Trophoblast cell (in vitro differentiated cells and primary cell): ENCODE data around the gene GET3. TPM values are rescaled to one million over a fixed set of nuclear protein-coding genes. Genes with fewer than 3 reads are reported as not detected.

Experiments used
- DNase-seq, 2 donors: peaks; one replicate each; pipeline ENCODE4 v3.0.0-alpha.2; 2016
- H2AFZ ChIP-seq: 2 replicates; pipeline ENCODE4 v1.6.1; 2013; ENCODE audit warnings: low read length, moderate library complexity, mild to moderate bottlenecking; ENCODE audit not compliant: insufficient read depth, poor library complexity
- H2AK5ac ChIP-seq: 2 replicates; pipeline ENCODE4 v1.6.1; 2013; ENCODE audit warnings: mild to moderate bottlenecking, low read length
- H2BK120ac ChIP-seq: 2 replicates; pipeline ENCODE4 v1.6.1; 2013; ENCODE audit warnings: low read length, mild to moderate bottlenecking, moderate library complexity; ENCODE audit not compliant: insufficient read depth, poor library complexity
- H2BK12ac ChIP-seq: 2 replicates; pipeline ENCODE4 v1.6.1; 2013; ENCODE audit warnings: mild to moderate bottlenecking, low read length, moderate library complexity
- H2BK5ac ChIP-seq: 2 replicates; pipeline ENCODE4 v1.6.1; 2013; ENCODE audit warnings: low read length, low read depth, moderate library complexity, mild to moderate bottlenecking; ENCODE audit not compliant: poor library complexity
- H3K14ac ChIP-seq: 2 replicates; pipeline ENCODE4 v1.6.1; 2013; ENCODE audit warnings: mild to moderate bottlenecking, low read length
- H3K18ac ChIP-seq: 2 replicates; pipeline ENCODE4 v1.6.1; 2013; ENCODE audit warnings: mild to moderate bottlenecking, low read length
- H3K23ac ChIP-seq: 2 replicates; pipeline ENCODE4 v1.6.1; 2013; ENCODE audit warnings: low read length
- H3K27ac ChIP-seq: 2 replicates; pipeline ENCODE4 v1.5.1; 2013; ENCODE audit warnings: low read depth, mild to moderate bottlenecking, inconsistent platforms, low read length, moderate library complexity
- H3K27me3 ChIP-seq: 2 replicates; pipeline ENCODE4 v1.6.1; 2013; ENCODE audit warnings: inconsistent platforms, mild to moderate bottlenecking, low read length, moderate library complexity; ENCODE audit not compliant: insufficient read depth
- H3K36me3 ChIP-seq, 2 experiments: 1 replicate in 1 of 2; 2 replicates in 1 of 2; pipeline ENCODE4 v1.6.1; 2013; ENCODE audit warnings: low read length in 2 of 2, mild to moderate bottlenecking in 2 of 2, moderate library complexity in 1 of 2; ENCODE audit not compliant: insufficient read depth in 2 of 2, control insufficient read depth in 1 of 2
- H3K4ac ChIP-seq: 2 replicates; pipeline ENCODE4 v1.6.1; 2013; ENCODE audit warnings: low read depth, mild to moderate bottlenecking, low read length, moderate library complexity
- H3K4me1 ChIP-seq, 2 experiments: 1 replicate in 1 of 2; 2 replicates in 1 of 2; pipeline ENCODE4 v1.6.1; 2013; ENCODE audit warnings: low read length in 2 of 2, mild to moderate bottlenecking in 2 of 2, moderate library complexity in 1 of 2; ENCODE audit not compliant: insufficient read depth in 2 of 2, control insufficient read depth in 1 of 2
- H3K4me2 ChIP-seq: 2 replicates; pipeline ENCODE4 v1.6.1; 2013; ENCODE audit warnings: inconsistent platforms, mild to moderate bottlenecking, low read length, moderate library complexity
- H3K4me3 ChIP-seq: 2 replicates; pipeline ENCODE4 v1.5.1; 2013; ENCODE audit warnings: mild to moderate bottlenecking, low read depth, low read length, inconsistent platforms
- H3K79me1 ChIP-seq: one replicate; pipeline ENCODE4 v1.6.1; 2013; ENCODE audit warnings: low read length
- H3K79me2 ChIP-seq: 2 replicates; pipeline ENCODE4 v1.6.1; 2013; ENCODE audit warnings: low read length, mild to moderate bottlenecking; ENCODE audit not compliant: control insufficient read depth, insufficient read depth, poor library complexity
- H3K9ac ChIP-seq: 2 replicates; pipeline ENCODE4 v1.6.1; 2013; ENCODE audit warnings: mild to moderate bottlenecking, low read length
- H3K9me3 ChIP-seq: 2 replicates; pipeline ENCODE4 v1.6.1; 2013; ENCODE audit warnings: low read depth, mild to moderate bottlenecking, control low read depth, inconsistent platforms, low read length; ENCODE audit not compliant: insufficient read depth
- H4K12ac ChIP-seq: 2 replicates; pipeline ENCODE4 v1.6.1; 2013; ENCODE audit warnings: low read depth, mild to moderate bottlenecking, low read length, moderate library complexity
- H4K8ac ChIP-seq: 2 replicates; pipeline ENCODE4 v1.6.1; 2013; ENCODE audit warnings: low read depth, mild to moderate bottlenecking, low read length, moderate library complexity
- H4K91ac ChIP-seq: one replicate; pipeline ENCODE4 v1.6.1; 2013; ENCODE audit warnings: low read depth, mild to moderate bottlenecking, low read length, moderate library complexity
- WGBS: extraction: QIAGEN DNeasy Blood & Tissue Kit; methylation state at CpG from one replicate; pipeline ENCODE4 v1.1.7; 2013; ENCODE audit warnings: missing lambda C conversion rate; ENCODE audit not compliant: insufficient read length, insufficient coverage; ENCODE audit errors: extremely low coverage; 5-methylcytosine and 5-hydroxymethylcytosine counted together
- polyA plus RNA-seq: library from polyadenylated mRNA; stranded (reverse); fragments of 200-250 nt; gene quantifications from 2 replicates; pipeline ENCODE4 v1.2.3, GENCODE V29; 2013

Gene GET3
- 54.8 and 55.0 TPM in 2 replicates for polyA plus RNA-seq

DNA sequence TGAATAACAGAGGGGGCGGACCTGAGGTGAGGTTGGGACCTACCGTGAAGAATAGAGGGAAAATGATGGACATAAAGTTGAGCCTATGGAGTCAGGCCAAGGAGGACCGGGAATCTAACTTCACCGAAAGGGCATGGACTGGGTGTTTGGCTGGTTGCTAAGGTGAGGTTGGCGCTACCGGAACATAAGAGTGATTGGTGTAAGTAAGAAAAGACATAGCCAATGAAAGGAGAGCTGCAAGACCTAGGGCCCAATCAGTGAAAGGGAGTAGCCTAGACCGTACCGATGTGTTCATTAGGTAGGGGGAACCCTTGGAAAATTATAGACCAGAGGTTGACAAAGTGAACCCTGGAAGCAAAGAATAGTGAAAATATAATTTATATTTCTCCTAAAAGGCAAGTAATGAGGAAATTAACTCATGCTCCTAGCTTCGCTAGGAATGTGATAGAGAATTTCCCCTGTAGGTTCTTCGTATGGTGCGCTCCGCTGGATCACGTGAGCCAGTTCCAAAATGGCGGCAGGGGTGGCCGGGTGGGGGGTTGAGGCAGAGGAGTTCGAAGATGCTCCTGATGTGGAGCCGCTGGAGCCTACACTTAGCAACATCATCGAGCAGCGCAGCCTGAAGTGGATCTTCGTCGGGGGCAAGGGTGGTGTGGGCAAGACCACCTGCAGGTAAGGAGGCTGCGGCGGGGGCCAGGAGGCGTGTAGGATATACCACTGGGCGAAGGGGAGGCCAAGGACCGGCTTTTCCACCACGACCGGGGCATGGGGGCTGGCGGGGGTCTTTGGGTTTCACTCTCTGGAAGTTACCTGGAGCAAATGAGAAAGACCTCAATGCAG, at the start of gene GET3:
GET3 (plus strand) TSS at position 503 of the 840 bp plus-strand sequence; CDS start at position 512, 9 bp downstream.
- Histone ChIP-seq H2BK120ac (no peak within 1 kb of the TSS), H3K4me1 (peaks cover 8 to 18% of the 10 kb centered on the region in 2 experiments), H4K8ac (peak within 1 kb of the TSS; percentile 95), H3K4ac (peak within 1 kb of the TSS; percentile 53), H2AFZ (peak within 1 kb of the TSS; percentile 85), H3K27ac (peak within 1 kb of the TSS; percentile 71), H4K12ac (peak within 1 kb of the TSS; percentile 94), H3K79me1 (peaks cover 11% of the 10 kb centered on the region), H2AK5ac (peak within 1 kb of the TSS; percentile 89), H3K14ac (peak within 1 kb of the TSS; percentile 77), H3K4me3 (peak within 1 kb of the TSS; percentile 97), H3K18ac (peak within 1 kb of the TSS; percentile 71), H3K36me3 (peaks cover 14 to 21% of the 10 kb centered on the region in 2 experiments), H2BK5ac (peak within 1 kb of the TSS; percentile 67), H4K91ac (peak within 1 kb of the TSS; percentile 83), H3K9me3 (peaks cover 2% of the 10 kb centered on the region), H3K4me2 (peak within 1 kb of the TSS; percentile 76), H2BK12ac (no peak within 1 kb of the TSS), H3K79me2 (peaks cover 24% of the 10 kb centered on the region), H3K9ac (peak within 1 kb of the TSS; percentile 86), H3K23ac (no peak within 1 kb of the TSS), H3K27me3 (no peaks in the 10 kb centered on the region)
- DNase-seq, result peak; percentile 99
- no CpG with 5 or more reads among the region's 29 CpGs for WGBS

DNA sequence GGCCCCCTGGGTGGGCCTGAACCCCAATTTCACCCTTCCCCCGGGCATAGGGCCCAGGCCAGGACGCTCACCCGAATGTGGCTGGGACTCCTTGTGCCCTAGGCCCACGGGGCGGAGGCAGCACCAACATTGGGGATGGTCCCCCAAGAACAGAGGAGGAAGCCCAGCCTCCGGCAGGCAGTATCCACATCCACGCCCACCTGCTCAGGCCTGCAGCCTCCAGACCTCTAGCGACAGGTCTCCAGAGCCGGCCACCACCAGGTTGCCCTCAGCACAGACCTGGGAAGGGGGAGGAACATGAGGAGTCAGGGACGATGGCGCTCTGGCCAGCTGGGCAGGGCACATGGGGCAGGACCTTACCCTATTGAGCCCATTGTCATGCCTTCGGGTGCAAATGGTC, 48.3 kb upstream of the GET3 start:
- H3K79me2 ChIP-seq, result no peaks in the 10 kb centered on the region
- H3K4ac ChIP-seq, result no peak overlapping the region
- no peak overlapping the region for H4K91ac ChIP-seq
- no peak for DNase-seq
- H2BK12ac ChIP-seq, result no peak overlapping the region
- no peak overlapping the region for H3K9ac ChIP-seq
- no peak overlapping the region for H3K18ac ChIP-seq
- H4K8ac ChIP-seq, result no peak overlapping the region
- no peak overlapping the region for H2BK120ac ChIP-seq
- H3K79me1 ChIP-seq, result no peaks in the 10 kb centered on the region
- no peaks in the 10 kb centered on the region for H3K27me3 ChIP-seq
- no peak overlapping the region for H2AK5ac ChIP-seq
- no peak overlapping the region for H2BK5ac ChIP-seq
- H3K27ac ChIP-seq, result no peak overlapping the region
- H3K36me3 ChIP-seq, result peaks cover 9 to 10% of the 10 kb centered on the region in 2 experiments
- no peak overlapping the region for H3K14ac ChIP-seq
- H4K12ac ChIP-seq, result no peak overlapping the region
- H3K4me1 ChIP-seq, result no peaks in the 10 kb centered on the region
- peaks cover 3% of the 10 kb centered on the region for H3K9me3 ChIP-seq
- no peak overlapping the region for H3K4me3 ChIP-seq
- no peak overlapping the region for H3K23ac ChIP-seq
- H2AFZ ChIP-seq, result no peak overlapping the region
- WGBS, result no CpG with 5 or more reads among the region's 12 CpGs
- H3K4me2 ChIP-seq, result no peak overlapping the region

DNA sequence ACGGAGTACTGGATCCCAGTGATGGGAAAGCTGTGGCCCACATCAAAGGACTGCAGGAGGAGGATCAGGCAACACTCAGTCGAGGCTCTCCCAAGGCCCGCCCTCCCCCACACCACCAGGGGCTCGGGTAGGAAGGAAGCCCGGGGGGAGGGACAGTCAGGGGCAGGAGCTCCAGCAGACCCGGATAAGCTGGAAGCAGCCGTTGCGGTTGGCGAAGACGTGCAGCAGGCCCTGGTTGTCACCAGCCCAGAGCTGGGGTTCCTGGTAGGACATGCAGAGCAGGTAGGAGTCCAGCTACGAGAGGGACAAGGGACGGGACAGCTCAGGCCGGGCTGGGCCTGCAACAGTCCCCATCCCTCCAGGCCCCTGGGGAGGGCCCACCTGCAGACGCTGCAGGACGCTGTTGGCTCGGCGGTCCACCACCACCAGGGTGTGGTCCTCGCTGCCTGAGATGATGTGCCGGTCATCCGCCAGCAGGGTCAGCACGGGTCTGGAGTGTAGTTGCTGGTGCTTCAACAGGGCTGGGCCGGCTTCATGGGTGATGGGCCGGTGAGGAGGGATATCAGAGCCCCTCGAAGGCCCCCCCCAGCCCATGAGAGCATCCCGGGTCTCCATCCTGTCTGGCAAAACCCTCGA, 47.6 kb upstream of the GET3 start:
- Histone ChIP-seq H2AK5ac (no peak overlapping the region), H3K23ac (no peak overlapping the region), H2AFZ (no peak overlapping the region), H3K27me3 (no peaks in the 10 kb centered on the region), H3K14ac (no peak overlapping the region), H4K8ac (no peak overlapping the region), H3K4me3 (no peak overlapping the region), H2BK5ac (no peak overlapping the region), H3K79me1 (no peaks in the 10 kb centered on the region), H4K91ac (no peak overlapping the region), H3K79me2 (no peaks in the 10 kb centered on the region), H3K4me1 (no peaks in the 10 kb centered on the region), H3K27ac (no peak overlapping the region), H2BK12ac (no peak overlapping the region), H3K9me3 (peaks cover 3% of the 10 kb centered on the region), H3K4me2 (no peak overlapping the region), H3K18ac (no peak overlapping the region), H3K9ac (no peak overlapping the region), H3K4ac (no peak overlapping the region), H4K12ac (no peak overlapping the region), H2BK120ac (no peak overlapping the region), H3K36me3 (peaks cover 9 to 10% of the 10 kb centered on the region in 2 experiments)
- WGBS, result no CpG with 5 or more reads among the region's 26 CpGs
- DNase-seq, result no peak

DNA sequence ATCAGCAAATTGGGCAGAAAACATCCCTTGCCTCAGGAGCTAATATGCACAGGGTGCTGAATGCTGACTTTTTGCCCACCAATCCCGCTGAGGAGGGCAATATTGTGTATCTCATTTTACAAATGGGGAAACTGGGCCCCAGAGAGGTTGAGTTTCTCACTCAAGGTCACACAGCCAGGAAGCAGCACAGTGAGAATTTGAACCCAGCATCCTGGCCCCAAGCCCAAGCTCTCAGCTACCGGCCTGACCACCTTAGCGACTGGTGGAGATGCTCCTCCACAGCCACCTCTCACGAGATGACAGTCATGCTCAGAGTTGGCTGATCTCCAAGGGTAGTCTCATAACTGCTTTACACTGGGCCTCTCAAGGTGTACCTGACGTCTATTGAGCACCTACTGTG, 44.3 kb upstream of the GET3 start:
- H3K18ac ChIP-seq, result no peak overlapping the region
- H4K12ac ChIP-seq, result no peak overlapping the region
- peaks cover 6% of the 10 kb centered on the region for H3K9me3 ChIP-seq
- no peak overlapping the region for H3K4me2 ChIP-seq
- no peak overlapping the region for H3K9ac ChIP-seq
- no peak overlapping the region for H3K27ac ChIP-seq
- H3K14ac ChIP-seq, result no peak overlapping the region
- H3K79me2 ChIP-seq, result peaks cover 4% of the 10 kb centered on the region
- H2BK5ac ChIP-seq, result no peak overlapping the region
- no peak overlapping the region for H3K4ac ChIP-seq
- H4K8ac ChIP-seq, result no peak overlapping the region
- no peaks in the 10 kb centered on the region for H3K27me3 ChIP-seq
- no peak overlapping the region for H2AFZ ChIP-seq
- H4K91ac ChIP-seq, result no peak overlapping the region
- peaks cover 2% of the 10 kb centered on the region for H3K79me1 ChIP-seq
- H2BK120ac ChIP-seq, result no peak overlapping the region
- H2AK5ac ChIP-seq, result no peak overlapping the region
- DNase-seq, result no peak
- no peak overlapping the region for H2BK12ac ChIP-seq
- peaks cover 3 to 5% of the 10 kb centered on the region in 2 experiments for H3K4me1 ChIP-seq
- no peak overlapping the region for H3K4me3 ChIP-seq
- H3K36me3 ChIP-seq, result peaks cover 9 to 12% of the 10 kb centered on the region in 2 experiments
- WGBS, result no CpG with 5 or more reads among the region's 5 CpGs
- H3K23ac ChIP-seq, result no peak overlapping the region
